H1 (cell line): ENCODE data around the gene MYO3A. TPM values are rescaled to one million over a fixed set of nuclear protein-coding genes. Genes with fewer than 3 reads are reported as not detected.

Experiments used
- BCL11A ChIP-seq, 2 experiments: IDR thresholded peaks; one replicate each; pipeline ENCODE4 v1.6.1; 2011; ENCODE audit warnings: low read depth in 2 of 2, low read length in 2 of 2, mild to moderate bottlenecking in 2 of 2
- CEBPB ChIP-seq: IDR thresholded peaks from 2 replicates; pipeline ENCODE4 v1.6.1; 2012; ENCODE audit warnings: low read depth, low read length
- CHD2 ChIP-seq: IDR thresholded peaks from 2 replicates; pipeline ENCODE4 v1.6.1; 2012; ENCODE audit warnings: low read length, improper control_type of control experiment
- CTBP2 ChIP-seq: IDR thresholded peaks from 2 replicates; pipeline ENCODE4 v1.7.0; 2011; ENCODE audit warnings: borderline replicate concordance, mild to moderate bottlenecking, moderate library complexity, mixed read lengths, low read length; ENCODE audit not compliant: insufficient read depth, insufficient read length
- GTF2F1 ChIP-seq: IDR thresholded peaks from 2 replicates; pipeline ENCODE4 v1.6.1; 2012; ENCODE audit warnings: low read depth, low read length, improper control_type of control experiment, borderline replicate concordance
- KDM4A ChIP-seq: IDR thresholded peaks from one replicate; pipeline ENCODE4 v1.7.1; 2012; ENCODE audit warnings: low read depth, mild to moderate bottlenecking, moderate library complexity, low read length, inconsistent platforms; ENCODE audit not compliant: severe bottlenecking
- RBBP5 ChIP-seq: IDR thresholded peaks from 2 replicates; pipeline ENCODE4 v1.7.1; 2012; ENCODE audit warnings: low read depth, mild to moderate bottlenecking, inconsistent platforms, low read length, moderate library complexity, borderline replicate concordance
- SRF ChIP-seq: IDR thresholded peaks from 2 replicates; pipeline ENCODE4 v1.6.1; 2011; ENCODE audit warnings: mild to moderate bottlenecking, low read depth, low read length, moderate library complexity
- SUZ12 ChIP-seq: fragments of 200-600 bp; sonication (generic); IDR thresholded peaks from 2 replicates; pipeline ENCODE4 v1.6.1; 2012; ENCODE audit warnings: mild to moderate bottlenecking, inconsistent platforms, low read length, moderate library complexity, mixed read lengths
- TBP ChIP-seq: IDR thresholded peaks from 2 replicates; pipeline ENCODE4 v1.6.1; 2011; ENCODE audit warnings: low read depth, low read length, improper control_type of control experiment
- USF2 ChIP-seq: IDR thresholded peaks from 2 replicates; pipeline ENCODE4 v1.6.1; 2011; ENCODE audit warnings: low read length, improper control_type of control experiment
- polyA plus RNA-seq, 7 experiments: library from polyadenylated mRNA; depleted of rRNA in 3 of 7; stranded (reverse) in 5 of 7; unstranded in 2 of 7; fragments of >200 nt in 5 of 7; fragments of 200-250 nt in 2 of 7; gene quantifications; 1 replicate in 5 of 7; 2 replicates in 1 of 7; 4 replicates in 1 of 7; pipeline versions ENCODE4 v1.2.1 to v1.2.3, GENCODE V29; 2011 to 2013; ENCODE audit warnings: missing spikeins in 2 of 7, mixed read lengths in 2 of 7
- total RNA-seq: library from RNA; stranded (reverse); fragmentation: NEBNext Ultra II Directional; extraction: Animal tissue kit (Norgen Biotek cat#: 25700); gene quantifications from 2 replicates; pipeline ENCODE4 v1.2.1, GENCODE V29; 2021
- TF ChIP-seq, protein P1 (sequence below): IDR thresholded peaks from 2 replicates; pipeline ENCODE4 v1.6.1; 2011; ENCODE audit warnings: low read depth, mild to moderate bottlenecking, low read length; ENCODE audit not compliant: insufficient read depth

The MYO3A gene
- total and polyA plus RNA-seq, 2 of the 8 experiments (the other 6 are each of a cell fraction or from before 2014, with no cell fraction given) = 3.9 to 5.3 TPM

DNA sequence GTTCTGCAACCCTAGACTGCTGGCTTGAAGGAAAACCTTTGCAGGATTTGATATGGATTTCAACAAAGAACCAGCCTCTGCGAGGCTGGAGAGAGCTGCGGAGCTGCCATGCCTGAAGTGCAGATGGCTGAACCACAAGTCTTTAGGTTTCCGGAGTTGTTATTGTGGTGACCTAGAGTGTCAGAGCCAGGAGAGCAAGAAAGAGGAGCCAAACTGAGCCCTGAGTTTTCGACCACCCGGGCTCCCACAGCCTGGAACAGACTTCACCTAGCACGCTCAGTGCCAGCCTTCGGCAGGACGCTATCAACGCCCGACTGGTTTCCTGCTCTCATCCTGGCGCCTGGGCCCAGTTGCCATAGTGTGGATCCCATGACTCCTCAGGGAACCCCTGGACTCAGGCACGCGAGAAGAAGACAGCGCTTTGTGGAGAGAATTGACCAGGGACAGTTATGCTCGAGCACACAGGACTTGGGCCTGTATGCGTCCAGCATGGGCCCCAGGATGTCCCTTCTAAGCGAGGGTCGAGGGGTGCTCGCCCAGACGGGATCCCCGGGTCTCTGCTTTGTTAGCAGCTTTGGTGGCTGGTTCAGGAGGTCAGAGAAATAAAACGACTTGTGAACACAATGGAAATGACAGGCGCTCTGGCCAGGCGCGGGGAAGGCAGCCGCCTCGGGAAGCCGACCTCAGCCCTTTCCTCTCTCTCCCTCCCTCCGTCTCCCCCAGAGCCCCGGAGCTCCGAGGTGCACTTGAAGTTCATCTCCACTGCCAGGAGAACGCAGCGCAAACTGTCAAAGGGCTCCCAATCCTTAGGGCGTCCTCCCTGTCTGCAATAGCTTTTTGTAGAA lies 280.7 kb downstream of the MYO3A start (continued):
- TF ChIP-seq SUZ12 (peak; percentile 2; the same call in 1 of the 2 replicates), GTF2F1 (no peak), BCL11A (IDR thresholded peaks at IDR 0.05; ENCODE audit: low read depth in 2 of 2, low read length in 2 of 2) (no peak), CEBPB (no peak), RBBP5 (no peak), TBP (0 out of 2 replicates have a peak, but pooled peaks have one; percentile 9), USF2 (no peak), CTBP2 (peak; percentile 46), CHD2 (no peak), SRF (no peak), KDM4A (no peak)
- TF ChIP-seq, protein P1, sequence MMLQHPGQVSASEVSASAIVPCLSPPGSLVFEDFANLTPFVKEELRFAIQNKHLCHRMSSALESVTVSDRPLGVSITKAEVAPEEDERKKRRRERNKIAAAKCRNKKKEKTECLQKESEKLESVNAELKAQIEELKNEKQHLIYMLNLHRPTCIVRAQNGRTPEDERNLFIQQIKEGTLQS = no peak
